ENCODE results near the gene CFD.

- TF ChIP-seq CTCF (IDR thresholded peaks at IDR 0.05; ENCODE audit: insufficient read depth, low read length, poor library complexity, severe bottlenecking), result no peak
- TF ChIP-seq EZH2phosphoT487 (conservative IDR thresholded peaks at IDR 0.05; ENCODE audit: low read length), result no peak
These were observed 1.8 kb downstream of the CFD start for GRCh38 chr19:861141-861755.
